GM19193 (cell line): ENCODE measurements around the gene MICALL2.

ENCODE experiments used
- POLR2A ChIP-seq: IDR thresholded peaks from 4 replicates; pipeline ENCODE4 v1.6.1; 2011; ENCODE audit not compliant: insufficient read depth, insufficient read length; ENCODE audit errors: extremely low read depth

Gene MICALL2

GRCh38 chr7:1425292-1426136 is 33.8 kb downstream of the MICALL2 start:
- TF ChIP-seq POLR2A = no peak

DNA sequence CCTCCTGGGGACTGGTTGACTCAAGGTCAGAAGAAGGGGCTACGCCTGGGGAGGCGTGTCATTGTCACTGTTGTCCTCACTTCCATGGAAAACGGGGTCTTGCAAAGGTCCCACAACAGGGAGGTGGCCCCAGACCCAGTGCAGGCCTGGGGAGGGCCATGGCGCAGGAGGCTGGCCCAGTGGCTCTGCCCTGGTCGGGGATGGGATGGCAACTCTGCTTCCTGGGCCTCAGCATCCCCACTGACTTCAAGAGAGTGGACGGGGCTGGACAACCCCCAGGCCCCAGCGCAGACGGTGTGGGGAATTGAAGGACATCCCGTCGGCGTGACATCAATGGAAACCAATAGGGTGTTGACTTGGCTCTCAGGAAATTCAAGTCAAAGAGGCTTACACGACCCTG is 35.2 kb downstream of the MICALL2 start:
- no peak for TF ChIP-seq POLR2A

DNA sequence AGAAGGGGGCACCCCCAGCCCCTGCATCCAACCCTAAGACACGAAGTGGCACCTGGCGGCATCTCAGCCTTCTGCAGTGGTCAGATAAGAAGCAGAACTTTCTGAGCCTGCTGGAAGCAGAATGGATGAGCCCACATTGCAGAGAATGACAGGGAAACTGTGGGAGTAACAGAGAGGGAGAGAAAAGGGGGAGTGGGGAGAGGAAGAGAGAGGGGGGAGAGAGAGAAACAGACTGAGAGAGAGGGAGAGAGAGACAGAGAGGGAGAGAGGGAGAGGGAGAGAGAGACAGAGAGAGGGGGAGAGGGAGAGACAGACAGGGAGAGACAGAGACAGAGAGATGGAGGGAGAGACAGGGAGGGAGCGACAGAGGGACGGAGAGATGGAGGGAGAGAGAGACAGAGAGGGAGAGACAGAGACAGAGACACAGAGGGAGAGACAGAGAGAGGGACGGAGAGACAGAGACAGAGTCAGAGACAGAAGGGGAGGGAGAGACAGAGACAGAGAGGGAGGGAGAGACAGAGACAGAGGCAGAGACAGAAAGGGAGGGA is 35.9 kb downstream of the MICALL2 start:
- TF ChIP-seq POLR2A = no peak

DNA sequence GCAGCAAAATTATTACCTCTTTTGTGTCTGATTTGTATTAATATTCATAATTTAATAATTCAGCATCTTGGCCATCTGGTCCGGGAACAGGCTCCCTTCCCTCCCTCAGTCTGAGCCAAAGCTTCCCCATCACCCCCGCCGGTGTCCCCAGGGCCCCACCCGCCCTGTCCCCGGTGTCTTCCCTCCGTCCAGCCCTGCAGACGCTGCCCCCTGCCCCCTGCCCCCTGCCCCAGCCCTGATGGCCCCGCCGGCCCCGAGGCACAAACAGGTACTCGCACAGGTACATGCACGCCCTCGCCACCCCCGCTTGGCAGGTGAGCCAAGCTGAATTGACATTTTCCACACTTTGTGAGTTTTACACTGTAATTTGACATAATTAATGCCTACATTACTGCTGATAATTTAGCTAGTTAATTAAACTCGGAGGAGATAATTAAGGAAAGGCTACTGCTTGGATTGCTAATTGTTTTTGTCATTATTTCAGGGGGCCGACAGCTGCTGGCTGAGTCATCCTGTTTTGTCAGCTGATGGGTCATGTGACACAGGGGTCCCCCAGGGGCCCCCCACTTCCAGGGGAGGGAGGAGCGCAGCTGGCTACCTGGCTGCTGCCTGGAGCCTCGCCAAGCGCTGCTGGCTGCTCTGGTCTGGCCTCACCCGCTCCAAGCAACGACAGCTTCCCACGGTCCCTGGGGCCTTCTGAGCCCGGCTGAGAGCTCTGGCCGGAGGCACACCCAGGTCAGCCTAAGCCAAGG is 36.6 kb downstream of the MICALL2 start:
- TF ChIP-seq POLR2A = no peak

DNA sequence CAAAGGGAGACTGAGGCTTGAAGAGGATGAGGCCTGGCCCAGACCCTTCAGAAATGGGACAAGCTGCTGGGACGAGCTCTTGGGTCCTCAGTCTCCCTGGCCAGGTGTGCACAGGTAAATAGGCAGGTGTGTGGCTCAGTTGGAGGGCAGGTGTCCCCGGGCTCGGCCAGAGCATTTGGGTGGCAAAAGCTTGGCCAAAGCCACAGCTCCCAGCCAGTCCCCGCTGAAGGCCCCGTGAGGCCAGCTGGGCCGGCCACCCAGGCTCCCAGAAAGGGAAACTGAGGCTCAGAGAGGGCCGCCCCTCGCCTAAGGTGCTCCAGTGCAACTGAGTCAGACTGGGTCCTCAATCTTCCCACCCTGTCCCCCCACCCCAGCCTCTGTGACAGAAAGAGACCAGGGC is 37.3 kb downstream of the MICALL2 start:
- TF ChIP-seq POLR2A = no peak

GRCh38 chr7:1421020-1421790 is 38.1 kb downstream of the MICALL2 start:
- no peak for TF ChIP-seq POLR2A

- no peak for TF ChIP-seq POLR2A
Measured at GRCh38 chr7:1419688-1420087, 39.6 kb downstream of the MICALL2 start.

DNA sequence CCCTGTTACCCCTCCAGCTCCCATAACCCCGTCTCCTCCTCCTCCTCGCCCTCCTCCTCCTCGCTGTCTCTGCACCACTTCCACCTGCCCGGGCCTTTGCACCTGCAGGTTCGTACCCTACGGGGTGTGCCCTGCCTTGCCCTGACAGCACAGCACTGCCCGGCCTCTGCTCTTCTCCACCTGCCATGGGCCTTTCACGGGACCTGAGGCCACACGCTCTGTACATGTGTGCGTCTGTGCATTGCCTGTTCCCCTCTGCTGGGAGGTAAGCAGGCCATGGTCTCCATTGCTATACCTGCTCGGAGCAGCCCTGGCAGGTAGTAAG is 40.0 kb downstream of the MICALL2 start:
- TF ChIP-seq POLR2A = no peak

GRCh38 chr7:1418505-1419309 is 40.6 kb downstream of the MICALL2 start:
- no peak for TF ChIP-seq POLR2A

DNA sequence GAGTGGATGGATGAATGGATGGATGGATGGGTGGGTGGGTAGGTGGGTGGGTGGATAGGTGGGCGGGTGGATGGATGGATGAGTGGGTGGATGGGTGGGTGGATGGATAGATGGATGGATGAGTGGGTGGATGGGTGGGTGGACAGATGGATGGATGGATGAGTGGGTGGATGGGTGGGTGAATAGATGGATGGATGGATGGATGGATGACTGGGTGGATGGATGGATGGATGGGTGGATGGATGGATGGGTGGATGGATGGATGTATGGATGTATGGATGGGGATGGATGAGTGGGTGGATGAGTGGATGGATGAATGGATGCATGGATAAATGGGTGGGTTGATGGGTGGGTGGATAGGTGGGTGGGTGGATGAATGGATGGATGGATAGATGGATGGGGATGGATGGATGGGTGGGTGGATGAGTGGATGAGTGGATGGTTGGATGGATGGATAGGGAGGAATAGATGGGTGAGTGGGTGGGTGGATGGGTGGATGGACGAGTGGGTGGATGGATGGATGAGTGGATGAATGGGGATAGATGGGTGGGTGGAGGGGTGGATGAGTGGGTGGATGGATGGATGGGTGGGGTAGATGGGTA is 43.8 kb downstream of the MICALL2 start:
- TF ChIP-seq POLR2A = no peak

DNA sequence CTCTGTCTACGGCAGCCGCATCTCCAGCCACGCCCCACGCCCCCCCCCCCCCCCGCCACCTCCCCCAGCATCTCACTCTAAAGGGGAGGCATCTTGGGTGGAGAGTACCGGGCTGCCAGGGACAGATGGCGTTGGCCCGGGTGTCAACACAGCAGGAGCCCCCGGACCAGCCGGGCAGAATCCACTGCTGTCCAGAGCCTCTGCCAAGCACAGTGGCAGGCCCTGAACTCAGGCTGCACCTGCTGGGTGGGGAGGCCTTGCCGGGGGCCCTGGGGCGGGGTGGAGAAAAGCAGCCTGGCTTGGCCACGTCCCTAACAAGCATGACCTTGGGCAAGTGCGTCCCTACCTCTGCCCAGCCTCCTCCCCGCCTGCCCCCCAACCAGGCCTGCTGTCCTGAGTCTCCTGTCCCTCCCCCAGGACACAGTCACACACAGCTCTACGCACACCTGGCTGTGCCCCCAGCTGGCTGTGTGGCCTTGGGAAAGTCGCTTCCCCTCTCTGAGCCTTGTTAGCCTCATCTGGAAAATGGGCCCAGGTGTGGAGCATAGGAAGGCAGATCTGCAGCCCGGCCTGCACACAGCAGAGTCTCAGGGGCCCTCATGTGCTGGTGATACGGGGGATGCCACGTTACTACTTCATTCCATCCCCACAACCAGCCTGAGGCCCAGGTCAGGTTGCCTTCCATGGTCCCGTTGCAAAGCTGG is 45.2 kb downstream of the MICALL2 start:
- no peak for TF ChIP-seq POLR2A

DNA sequence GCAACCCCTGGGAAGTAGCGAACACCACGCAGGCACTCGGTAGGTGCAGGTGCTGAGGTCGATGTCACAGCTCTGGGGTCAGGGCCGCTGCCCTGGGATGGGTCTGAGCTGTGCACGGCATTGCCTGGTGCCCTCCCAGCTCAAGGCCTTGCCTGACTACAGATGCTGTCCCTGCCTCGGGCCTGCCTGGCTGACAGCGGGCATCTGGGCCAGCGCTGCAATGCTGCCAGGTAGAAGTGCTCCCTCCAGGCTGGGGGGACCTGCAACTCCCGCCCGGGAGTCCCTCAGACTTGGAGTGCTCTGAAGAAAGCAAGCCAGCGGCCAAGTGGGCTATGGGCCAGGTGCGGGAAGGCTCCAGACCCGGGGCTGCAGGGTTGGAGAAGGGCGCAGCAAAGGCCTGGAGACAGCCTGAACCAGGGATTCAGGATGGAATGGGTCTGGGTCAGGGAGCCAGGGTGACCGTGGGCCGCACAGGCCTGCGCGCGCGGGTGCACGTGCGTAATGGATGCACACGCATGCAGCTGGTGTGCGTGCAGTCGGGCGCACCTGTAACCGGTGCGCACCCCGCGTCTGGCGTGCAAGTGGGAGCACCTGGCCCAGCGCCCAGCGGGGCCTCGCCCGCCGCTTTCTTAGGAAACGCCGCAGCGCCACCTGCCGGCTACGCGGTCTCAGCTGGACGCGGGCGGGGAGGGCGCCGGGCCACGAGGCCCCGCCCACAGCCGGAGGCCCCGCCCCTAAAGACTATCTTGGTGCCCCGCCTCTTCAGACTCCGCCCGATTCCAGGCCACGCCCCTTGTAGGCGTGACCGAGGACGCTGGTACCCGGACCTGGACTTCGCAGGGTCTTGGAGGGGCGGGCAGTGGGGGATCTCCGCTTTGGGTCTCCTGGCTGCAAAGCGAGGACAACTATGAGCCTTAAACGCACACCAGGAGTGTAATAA is 46.7 kb downstream of the MICALL2 start:
- TF ChIP-seq POLR2A = no peak

GRCh38 chr7:1411414-1411813 is 47.9 kb downstream of the MICALL2 start:
- no peak for TF ChIP-seq POLR2A

GRCh38 chr7:1410992-1411391 is 48.3 kb downstream of the MICALL2 start:
- no peak for TF ChIP-seq POLR2A
